Testis (tissue), 3 donors: ENCODE results near the gene IL17RD. TPM values are rescaled to one million over a fixed set of nuclear protein-coding genes. Genes with fewer than 3 reads are reported as not detected.
A peak's percentile ranks its signal among the peaks of the same experiment; 100 is the strongest.

ENCODE experiments used
- DNase-seq: peaks from one replicate; pipeline ENCODE4 v3.0.0-alpha.2; 2019
- H3K27ac ChIP-seq, 2 donors: fragments of 200-600 bp; sonication (generic); one replicate each; pipeline ENCODE4 v1.5.1; 2019
- H3K27me3 ChIP-seq: fragments of 200-600 bp; sonication (generic); one replicate; pipeline ENCODE4 v1.5.1; 2019
- H3K36me3 ChIP-seq: fragments of 200-600 bp; sonication (generic); one replicate; pipeline ENCODE4 v1.5.1; 2017; ENCODE audit warnings: low read depth; ENCODE audit errors: missing control alignments
- H3K4me1 ChIP-seq: fragments of 200-600 bp; sonication (generic); one replicate; pipeline ENCODE4 v1.5.1; 2019
- H3K4me3 ChIP-seq, 2 donors: fragments of 200-600 bp; sonication (generic); one replicate each; pipeline ENCODE4 v1.5.1; 2017 to 2019
- H3K9me3 ChIP-seq: fragments of 200-600 bp; sonication (generic); one replicate; pipeline ENCODE4 v1.5.1; 2017
- POLR2A ChIP-seq: fragments of 450-650 bp; IDR thresholded peaks from one replicate; pipeline ENCODE4 v1.6.1; 2017; ENCODE audit warnings: antibody characterized with exemption, mild to moderate bottlenecking, moderate library complexity
- WGBS, 2 donors: methylation state at CpG; one replicate each; pipeline ENCODE4 v1.1.5; 2018; 5-methylcytosine and 5-hydroxymethylcytosine counted together
- intact Hi-C: fragments of 100-400 bp; cut with DNase I; formaldehyde crosslinking; loops from one replicate; pipeline ENCODE4 v1.15.1; 2023; ENCODE audit warnings: low total_unique reads
- polyA plus RNA-seq: library from polyadenylated mRNA; stranded (reverse); fragments of 350-450 nt; fragmentation: Illumina TruSeq; extraction: RNeasy Lipid Tissue Mini Kit (QIAGEN cat#74804); gene quantifications from one replicate; pipeline ENCODE4 v1.2.3, GENCODE V29; 2014; ENCODE audit warnings: low read depth, low replicate concordance; ENCODE audit not compliant: insufficient read depth
- total RNA-seq, 2 donors: library from RNA; depleted of rRNA; stranded (reverse); fragments of >200 nt; gene quantifications; one replicate each; pipeline ENCODE4 v1.2.3, GENCODE V29; 2016
- TF ChIP-seq, protein P1 (sequence below), 3 experiments: fragments of 450-650 bp in 2 of 3; fragments of 200-600 bp in 1 of 3; sonication (generic) in 1 of 3; IDR thresholded peaks; one replicate each; pipeline ENCODE4 v1.5.1; 2016 to 2019; ENCODE audit warnings: antibody characterized with exemption in 3 of 3, mild to moderate bottlenecking in 2 of 3, moderate library complexity in 1 of 3

IL17RD gene
- total and polyA plus RNA-seq, 3 donors from 2014 or later = 25.0 to 29.9 (median 27.9) TPM

DNA sequence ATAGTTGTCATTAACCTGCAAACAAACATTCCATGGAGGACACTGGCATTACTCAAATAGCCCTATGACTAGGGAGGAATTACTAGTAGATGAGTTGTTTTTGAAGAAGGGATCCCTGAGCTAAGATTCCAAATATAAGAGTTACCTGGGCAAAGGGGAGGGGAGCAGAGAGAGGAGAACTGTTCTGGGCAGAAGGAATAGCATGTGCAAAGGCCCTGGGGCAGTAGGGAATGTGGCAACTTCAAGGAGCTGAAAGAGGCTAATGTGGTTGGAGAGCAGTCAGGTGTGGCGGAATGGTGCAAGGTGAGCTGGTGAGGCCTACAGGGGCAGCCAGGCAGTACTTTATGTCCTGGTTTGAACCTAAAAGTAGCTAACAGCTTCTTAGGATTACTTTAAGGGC lies 5.8 kb upstream of the IL17RD start:
- intact Hi-C loops = no loop called here
- no peak for TF ChIP-seq POLR2A
- TF ChIP-seq, protein P1, sequence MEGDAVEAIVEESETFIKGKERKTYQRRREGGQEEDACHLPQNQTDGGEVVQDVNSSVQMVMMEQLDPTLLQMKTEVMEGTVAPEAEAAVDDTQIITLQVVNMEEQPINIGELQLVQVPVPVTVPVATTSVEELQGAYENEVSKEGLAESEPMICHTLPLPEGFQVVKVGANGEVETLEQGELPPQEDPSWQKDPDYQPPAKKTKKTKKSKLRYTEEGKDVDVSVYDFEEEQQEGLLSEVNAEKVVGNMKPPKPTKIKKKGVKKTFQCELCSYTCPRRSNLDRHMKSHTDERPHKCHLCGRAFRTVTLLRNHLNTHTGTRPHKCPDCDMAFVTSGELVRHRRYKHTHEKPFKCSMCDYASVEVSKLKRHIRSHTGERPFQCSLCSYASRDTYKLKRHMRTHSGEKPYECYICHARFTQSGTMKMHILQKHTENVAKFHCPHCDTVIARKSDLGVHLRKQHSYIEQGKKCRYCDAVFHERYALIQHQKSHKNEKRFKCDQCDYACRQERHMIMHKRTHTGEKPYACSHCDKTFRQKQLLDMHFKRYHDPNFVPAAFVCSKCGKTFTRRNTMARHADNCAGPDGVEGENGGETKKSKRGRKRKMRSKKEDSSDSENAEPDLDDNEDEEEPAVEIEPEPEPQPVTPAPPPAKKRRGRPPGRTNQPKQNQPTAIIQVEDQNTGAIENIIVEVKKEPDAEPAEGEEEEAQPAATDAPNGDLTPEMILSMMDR (IDR thresholded peaks at IDR 0.05) = no peak
- no peaks in the 10 kb centered on the region for H3K36me3 ChIP-seq
- no peak overlapping the region for H3K4me3 ChIP-seq
- no peaks in the 10 kb centered on the region for H3K4me1 ChIP-seq
- no peak overlapping the region for H3K27ac ChIP-seq
- no peaks in the 10 kb centered on the region for H3K27me3 ChIP-seq
- no peak for DNase-seq
- WGBS, 2 donors = 95 to 100% methylated on average over 1 of the region's 1 CpG
- H3K9me3 ChIP-seq = no peaks in the 10 kb centered on the region

GRCh38 chr3:57169872-57170623 lies 4.9 kb upstream of the IL17RD start:
- no peaks in the 10 kb centered on the region for H3K9me3 ChIP-seq
- WGBS, 2 donors = 8 to 20% methylated on average over 6 to 39 of the region's 40 CpGs
- peak overlapping the region; percentile 49 to 60 for H3K4me3 ChIP-seq
- no peaks in the 10 kb centered on the region for H3K27me3 ChIP-seq
- intact Hi-C loops = loop anchor here (10.0 kb wide), 1 partner anchor 65 kb away; no protein-coding TSS in a partner anchor
- no peaks in the 10 kb centered on the region for H3K4me1 ChIP-seq
- DNase-seq = peak; percentile 90
- no peaks in the 10 kb centered on the region for H3K36me3 ChIP-seq
- no peak for TF ChIP-seq POLR2A
- TF ChIP-seq, protein P1 (IDR thresholded peaks at IDR 0.05) = peak; percentile 65 to 89 (median 70)
- no peak overlapping the region for H3K27ac ChIP-seq

GRCh38 chr3:57169108-57169507 lies 4.0 kb upstream of the IL17RD start:
- no peaks in the 10 kb centered on the region for H3K27me3 ChIP-seq
- TF ChIP-seq, protein P1 (IDR thresholded peaks at IDR 0.05) = no peak
- no peak for TF ChIP-seq POLR2A
- no peak overlapping the region for H3K4me3 ChIP-seq
- no peaks in the 10 kb centered on the region for H3K36me3 ChIP-seq
- no peak for DNase-seq
- H3K27ac ChIP-seq = no peak overlapping the region
- intact Hi-C loops = loop anchor here (10.0 kb wide), 1 partner anchor 64 kb away; no protein-coding TSS in a partner anchor
- H3K9me3 ChIP-seq = no peaks in the 10 kb centered on the region
- no peaks in the 10 kb centered on the region for H3K4me1 ChIP-seq
- 51 to 56% methylated on average over 3 of the region's 3 CpGs for WGBS, 2 donors

- no peaks in the 10 kb centered on the region for H3K4me1 ChIP-seq
- H3K27me3 ChIP-seq = no peaks in the 10 kb centered on the region
- no peak overlapping the region for H3K4me3 ChIP-seq
- DNase-seq = no peak
- TF ChIP-seq POLR2A = no peak
- TF ChIP-seq, protein P1 (IDR thresholded peaks at IDR 0.05) = no peak
- no peaks in the 10 kb centered on the region for H3K36me3 ChIP-seq
- intact Hi-C loops = loop anchor here (10.0 kb wide), 1 partner anchor 63 kb away; no protein-coding TSS in a partner anchor
- H3K9me3 ChIP-seq = no peaks in the 10 kb centered on the region
- H3K27ac ChIP-seq = no peak overlapping the region
- 69 to 78% methylated on average over 2 of the region's 2 CpGs for WGBS, 2 donors
Measured at GRCh38 chr3:57168151-57168550, 3.0 kb upstream of the IL17RD start.
